GM13977 (cell line): ENCODE measurements around the gene DACT1.
"Not testable (repeated sequence)": the region's sequence is repeated elsewhere in the genome, so short reads cannot be mapped to it uniquely, and the experiment has no call there.

ENCODE experiments used
- DNase-seq: peaks from one replicate; pipeline ENCODE4 v3.0.0; 2012; ENCODE audit warnings: low spot score
- CTCF ChIP-seq: IDR thresholded peaks from 2 replicates; pipeline ENCODE4 v1.5.1; 2012; ENCODE audit warnings: mild to moderate bottlenecking, control low read depth; ENCODE audit not compliant: insufficient read depth; ENCODE audit errors: extremely low read depth, missing control alignments
- in situ Hi-C: fragments of 300-500 bp; cut with MboI; formaldehyde crosslinking; loops from one replicate; pipeline ENCODE4 v1.12.0; 2022; ENCODE audit warnings: low sequenced_read_pairs, low pct_unique_long_range_greater_than_20kb, mixed read lengths, inconsistent platforms; ENCODE audit not compliant: unreplicated experiment

DACT1 gene

GRCh38 chr14:58637391-58638230 lies at the start of gene DACT1:
TSS of gene DACT1 (plus strand) at chr14:58637962. CDS start at chr14:58638203, 241 bp downstream.
- DNase-seq = peak; percentile 82
- no peak for TF ChIP-seq CTCF
- in situ Hi-C loops = no loop called here

GRCh38 chr14:58588321-58588720 lies 49.4 kb upstream of the DACT1 start:
- DNase-seq, in situ Hi-C loops: not testable (repeated sequence)

GRCh38 chr14:58593977-58594376 lies 43.8 kb upstream of the DACT1 start:
- in situ Hi-C loops = no loop called here
- no peak for TF ChIP-seq CTCF
- DNase-seq = no peak

- no peak for DNase-seq
- TF ChIP-seq CTCF = no peak
- in situ Hi-C loops = no loop called here
Measured at GRCh38 chr14:58597041-58597440, 40.7 kb upstream of the DACT1 start.

- no peak for TF ChIP-seq CTCF
- in situ Hi-C loops = no loop called here
- DNase-seq = no peak
Measured at GRCh38 chr14:58598028-58598803, 39.5 kb upstream of the DACT1 start.

GRCh38 chr14:58598804-58599525 lies 38.8 kb upstream of the DACT1 start:
- DNase-seq = no peak
- TF ChIP-seq CTCF = no peak
- in situ Hi-C loops = no loop called here
